NCI-H345 (cell line): ENCODE results near the gene RHOXF2B.
"Not testable (repeated sequence)": the region's sequence is repeated elsewhere in the genome, so short reads cannot be mapped to it uniquely, and the experiment has no call there.

Source experiments
- DNase-seq: peaks from one replicate; lab custom pipeline; 2025; lab: John Stamatoyannopoulos, UW

RHOXF2B gene

DNA sequence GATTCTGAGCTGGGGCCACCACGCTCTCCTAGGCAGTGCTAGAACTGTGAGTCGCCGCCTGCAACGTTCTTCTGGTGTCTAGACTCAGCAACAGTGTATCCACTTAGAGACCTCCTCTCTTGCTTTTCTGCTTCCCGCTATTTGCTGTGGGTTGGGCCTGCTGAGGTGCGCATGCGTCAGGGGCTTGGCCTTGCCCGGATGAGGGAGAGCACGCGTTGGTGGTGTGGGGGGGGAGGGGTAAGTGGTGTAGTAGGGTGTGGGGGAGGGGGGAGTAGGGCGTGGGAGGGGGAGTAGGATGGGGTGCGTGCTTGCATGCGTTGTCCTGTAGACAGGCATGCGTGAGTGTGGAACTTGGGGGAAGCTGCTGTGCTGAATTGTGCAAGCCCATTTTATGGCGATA lies at the start of gene RHOXF2B:
Gene RHOXF2B, minus strand, starts transcription at position 101 of the 400 bp plus-strand sequence. CDS start 138 bp downstream, outside the sequence.
- DNase-seq: not testable (repeated sequence)

DNA sequence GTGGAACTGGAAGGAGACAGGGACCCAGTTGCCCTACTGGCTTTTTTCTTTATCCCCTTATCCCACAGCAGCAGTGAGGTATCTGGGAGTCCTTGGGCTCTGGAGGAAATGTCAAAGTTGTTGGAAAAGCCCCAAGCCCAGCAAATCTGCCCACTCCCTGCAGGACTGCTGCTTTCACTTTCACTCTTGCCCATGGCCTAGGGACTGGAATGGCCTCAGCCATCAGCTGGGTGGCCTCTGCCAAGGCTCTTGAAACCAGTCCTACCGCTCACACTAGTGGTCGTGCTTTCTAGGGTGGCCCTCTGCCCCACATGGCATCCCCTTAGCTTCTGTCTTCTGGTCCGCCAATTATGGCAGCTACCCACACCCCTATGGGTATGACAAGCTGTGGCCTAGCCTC lies 48.0 kb upstream of the RHOXF2B start:
- no peak for DNase-seq

DNA sequence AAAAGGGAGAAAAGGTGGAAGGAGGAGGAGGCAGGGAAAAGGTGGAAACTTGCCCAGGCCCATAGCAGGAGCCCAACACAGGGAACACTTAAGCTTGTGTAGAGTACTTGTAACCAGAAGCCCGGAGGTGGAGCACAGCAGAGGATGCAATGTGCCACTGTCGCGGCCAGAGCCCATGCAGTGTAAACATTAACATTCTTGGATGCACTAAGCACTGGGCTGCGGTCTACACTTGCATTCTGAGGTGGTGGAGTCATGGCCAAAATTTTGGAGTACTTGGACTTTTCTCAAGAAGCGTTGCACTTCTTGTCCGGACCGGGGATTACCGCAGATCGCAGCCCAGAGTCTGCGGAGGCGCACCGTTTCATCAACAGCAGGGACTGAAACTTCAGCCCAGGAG lies 42.7 kb upstream of the RHOXF2B start:
- DNase-seq: no peak

DNA sequence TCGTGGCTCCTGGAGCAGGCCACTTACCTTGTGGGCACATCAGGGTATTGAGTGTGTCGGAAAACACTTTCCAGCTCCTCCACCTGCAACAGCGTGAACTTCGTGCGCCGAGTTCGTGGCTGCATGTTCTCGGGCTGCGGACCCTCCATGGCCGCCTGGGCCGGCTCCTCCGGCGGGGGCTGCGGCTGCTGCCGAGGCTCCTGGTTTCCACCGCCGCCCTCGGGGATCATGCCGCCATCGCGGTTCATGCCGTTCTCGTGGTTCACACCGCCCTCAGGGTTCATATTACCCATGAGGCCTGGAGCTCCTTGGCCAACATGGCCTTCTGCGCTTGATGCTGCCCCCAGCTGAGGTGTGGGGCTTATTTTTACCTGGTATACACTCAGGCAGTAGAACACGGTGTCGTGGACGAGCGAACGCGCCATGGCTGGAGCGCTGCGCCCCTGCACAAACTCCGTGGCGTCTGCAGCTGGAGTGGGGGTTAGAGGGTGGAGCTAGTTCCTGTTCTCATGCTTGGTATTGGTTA lies 38.0 kb upstream of the RHOXF2B start, which contains the start of gene RHOXF1:
Gene RHOXF1, minus strand, starts transcription at position 476 of the 526 bp plus-strand sequence. Its CDS starts 51 bp downstream, at position 425.
- no peak for DNase-seq

DNA sequence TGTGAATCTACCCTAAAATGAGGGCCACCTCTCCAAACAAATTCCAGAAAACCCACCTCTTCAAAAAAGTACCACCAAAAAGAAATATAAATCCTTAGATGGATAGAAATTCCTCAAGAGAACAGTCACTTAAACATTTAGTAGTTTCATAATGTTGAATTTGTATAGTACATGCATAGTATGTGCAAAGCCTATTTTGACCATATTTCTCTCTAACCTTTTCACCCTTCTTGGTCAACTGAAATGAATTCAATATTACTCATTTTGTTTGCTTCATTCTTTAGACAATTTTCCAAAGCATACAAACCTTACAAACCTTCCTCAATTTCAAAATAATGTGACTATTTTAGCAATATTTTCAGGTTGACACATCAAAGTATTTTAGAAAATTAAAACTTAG lies 34.1 kb upstream of the RHOXF2B start:
- no peak for DNase-seq

DNA sequence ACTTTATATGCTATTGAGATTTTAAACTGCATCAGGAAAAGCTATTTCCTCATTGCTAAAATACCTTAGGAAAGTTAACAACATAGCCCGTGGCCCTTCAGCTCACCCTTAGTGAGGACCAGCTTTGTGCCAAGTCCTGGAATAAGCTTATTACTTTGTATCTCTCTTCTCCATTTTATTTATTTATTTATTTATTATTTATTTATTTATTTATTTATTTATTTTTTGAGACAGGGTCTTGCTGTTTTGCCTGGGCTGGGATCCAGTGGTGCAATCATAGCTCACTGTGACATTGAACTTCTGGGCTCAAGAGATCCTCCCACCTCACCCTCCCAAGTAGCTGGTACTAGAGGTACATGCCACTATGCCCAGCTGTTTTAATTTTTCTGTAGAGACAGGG lies 31.9 kb upstream of the RHOXF2B start:
- DNase-seq: no peak

DNA sequence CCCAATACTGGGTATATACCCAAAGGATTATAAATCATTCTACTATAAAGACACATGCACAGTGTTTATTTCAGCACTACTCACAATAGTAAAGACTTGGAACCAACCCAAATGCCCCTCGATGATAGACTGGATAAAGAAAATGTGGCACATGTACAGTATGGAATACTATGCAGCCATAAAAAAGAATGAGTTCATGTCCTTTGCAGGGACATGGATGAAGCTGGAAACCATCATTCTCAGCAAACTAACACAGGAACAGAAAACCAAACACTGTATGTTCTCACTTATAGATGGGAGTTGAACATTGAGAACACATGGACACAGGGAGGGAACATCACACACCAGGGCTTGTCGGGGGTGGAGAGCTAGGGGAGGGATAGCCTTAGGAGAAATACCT lies 27.2 kb upstream of the RHOXF2B start:
- DNase-seq: not testable (repeated sequence)

DNA sequence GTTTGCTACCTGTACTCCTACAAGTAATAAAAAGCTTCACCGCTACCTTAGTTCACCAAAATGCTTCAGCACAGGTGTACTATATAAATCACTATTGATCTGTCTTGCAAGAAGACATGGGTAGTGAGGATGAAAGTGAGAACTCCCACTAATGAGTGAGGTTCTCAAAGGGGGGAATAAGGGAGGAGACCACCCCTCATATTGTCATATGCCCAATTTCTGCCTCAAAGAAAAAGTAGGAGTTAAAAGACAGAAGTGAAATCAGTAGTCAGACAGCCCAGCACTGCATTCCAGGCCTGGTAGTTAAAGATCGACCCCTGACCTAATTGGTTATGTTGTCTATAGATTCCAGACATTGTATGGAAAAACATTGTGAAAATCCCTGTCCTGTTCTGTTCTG lies 23.6 kb upstream of the RHOXF2B start:
- not testable (repeated sequence) for DNase-seq

DNA sequence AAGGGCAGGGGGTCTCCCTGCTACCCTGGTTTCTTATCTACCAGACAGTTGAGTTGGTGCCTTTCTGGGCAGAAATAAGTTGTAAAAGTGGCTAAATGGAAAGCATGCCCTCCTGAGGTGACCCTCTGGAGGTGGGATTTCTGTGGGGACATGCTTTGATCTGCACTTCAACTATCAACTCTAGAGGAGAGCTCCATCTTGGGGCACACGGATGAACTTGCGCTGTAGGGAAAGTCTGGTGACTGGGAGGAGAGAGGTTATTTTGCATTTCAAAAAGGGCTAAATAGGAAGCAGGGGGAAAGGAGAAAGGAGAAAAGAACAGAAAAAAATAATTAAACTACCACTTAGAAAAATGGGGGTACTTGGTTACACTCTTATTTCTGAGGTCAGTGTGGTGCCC lies 12.7 kb upstream of the RHOXF2B start:
- no peak for DNase-seq

DNA sequence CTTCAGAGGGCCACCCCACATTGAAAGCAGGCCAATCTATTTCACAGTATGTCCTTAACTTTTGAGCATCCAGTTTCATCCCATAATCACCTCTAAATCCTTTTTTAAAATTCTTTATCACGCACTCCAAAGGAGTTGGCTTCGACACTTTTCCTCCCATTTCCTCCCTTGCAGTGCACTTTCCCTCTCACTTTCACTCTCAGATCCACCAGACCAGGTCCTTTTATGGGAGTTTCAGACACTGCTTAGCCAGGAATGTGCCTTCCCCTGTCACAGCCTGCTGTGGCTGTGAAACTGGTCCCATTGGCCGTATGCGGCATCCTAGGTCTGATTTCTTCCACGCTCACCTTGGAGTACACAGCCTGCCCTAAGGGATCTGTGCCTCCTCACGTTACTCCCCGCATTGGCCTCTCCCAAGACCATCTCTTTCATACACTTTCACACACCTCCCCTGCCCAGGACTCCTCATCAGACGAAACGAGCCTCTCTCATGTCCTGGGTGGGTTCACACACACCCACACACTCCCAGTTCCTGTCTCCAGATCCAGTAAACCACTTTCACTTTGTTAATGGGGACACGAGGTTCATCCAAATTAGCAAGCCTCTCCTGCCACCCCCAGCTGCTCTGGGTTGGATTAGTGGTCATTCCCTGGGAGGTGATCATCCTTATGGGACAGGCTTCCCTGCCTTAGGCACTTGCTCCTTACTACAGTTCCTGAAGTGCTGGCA lies 10.0 kb upstream of the RHOXF2B start:
- DNase-seq: no peak

DNA sequence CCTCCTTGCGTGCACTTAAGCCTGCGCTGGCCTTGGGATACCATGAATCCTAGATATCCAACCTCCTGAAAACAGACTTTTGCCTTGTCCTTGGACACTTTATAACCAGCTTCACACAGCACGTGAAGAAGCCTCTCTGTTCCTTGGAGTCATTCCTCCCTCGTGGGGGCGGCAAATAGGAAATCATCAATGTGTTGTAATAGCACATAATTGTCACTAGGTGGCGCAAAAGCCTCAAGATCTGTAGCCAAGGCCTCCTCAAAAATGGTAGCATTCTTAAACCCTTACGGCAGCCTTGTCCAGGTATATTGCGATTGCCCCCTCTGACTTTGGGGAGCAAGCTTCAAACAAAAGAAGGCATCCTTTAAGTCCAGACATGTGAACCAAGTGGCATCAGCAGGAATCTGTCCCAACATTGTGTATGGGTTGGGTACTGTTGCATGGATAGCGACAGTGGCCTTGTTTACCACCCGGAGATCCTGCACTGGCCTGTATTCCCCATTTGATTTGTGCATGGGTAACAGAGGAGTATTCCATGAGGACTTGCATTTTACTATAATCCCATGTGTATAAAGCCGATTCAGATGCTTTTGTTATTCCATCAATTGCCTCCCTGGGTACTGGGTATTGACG lies 8.2 kb upstream of the RHOXF2B start:
- not testable (repeated sequence) for DNase-seq

DNA sequence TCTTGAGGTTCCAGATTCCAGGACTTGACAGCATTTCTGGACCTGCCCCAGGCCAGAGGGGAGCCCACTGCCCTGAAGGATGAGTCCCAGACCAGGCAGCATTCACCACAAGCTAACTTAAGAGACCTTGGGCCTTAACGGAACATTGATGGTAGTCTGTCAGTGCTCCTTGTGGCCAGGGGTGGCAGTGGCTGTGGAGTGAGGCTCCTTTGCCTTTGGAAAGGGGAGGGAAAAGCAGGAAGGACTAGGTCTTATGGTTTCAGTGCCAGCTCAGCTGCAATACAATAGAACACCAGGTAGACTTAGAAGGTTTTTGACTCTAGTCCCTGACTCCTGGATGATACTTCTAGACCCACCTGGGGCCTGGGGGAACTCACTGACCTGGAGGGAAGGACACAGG lies 11.3 kb downstream of the RHOXF2B start:
- not testable (repeated sequence) for DNase-seq

DNA sequence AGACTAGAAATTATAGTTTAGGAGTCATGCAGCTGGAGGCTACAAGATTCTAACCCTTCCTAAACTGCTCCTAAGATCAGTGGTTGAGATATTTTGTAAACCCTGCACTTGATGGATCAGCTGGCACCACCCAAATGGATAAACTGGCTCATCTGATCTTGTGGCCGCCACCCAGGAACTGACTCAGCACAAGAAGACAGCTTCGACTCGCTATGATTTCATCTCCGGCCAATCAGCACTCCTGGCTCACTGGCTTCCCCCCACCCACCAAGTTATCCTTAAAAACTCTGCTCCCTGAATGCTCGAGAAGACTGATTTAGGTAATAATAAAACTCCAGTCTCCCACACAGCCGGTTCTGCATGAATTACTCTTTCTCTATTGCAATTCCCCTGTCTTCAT lies 34.8 kb downstream of the RHOXF2B start:
- not testable (repeated sequence) for DNase-seq

DNA sequence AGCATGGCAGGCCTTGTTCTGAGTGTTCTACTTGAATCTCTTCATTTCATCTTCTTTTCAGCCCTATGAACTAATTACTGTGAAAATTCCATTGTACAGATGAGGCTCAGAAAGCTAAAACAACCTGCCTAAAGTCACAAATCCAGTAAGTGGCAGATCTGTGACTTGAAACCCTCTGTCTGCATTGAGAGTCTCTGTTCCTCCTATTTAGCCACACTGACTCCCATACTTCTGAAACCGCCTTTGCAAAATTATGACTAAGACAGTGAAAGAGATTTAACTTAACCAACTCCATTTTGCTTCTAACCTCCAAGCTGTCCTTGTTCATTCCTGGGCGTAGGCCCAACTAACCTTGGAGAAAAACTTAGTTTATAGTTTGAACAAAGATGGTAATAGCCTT lies 35.2 kb downstream of the RHOXF2B start:
- DNase-seq: not testable (repeated sequence)

DNA sequence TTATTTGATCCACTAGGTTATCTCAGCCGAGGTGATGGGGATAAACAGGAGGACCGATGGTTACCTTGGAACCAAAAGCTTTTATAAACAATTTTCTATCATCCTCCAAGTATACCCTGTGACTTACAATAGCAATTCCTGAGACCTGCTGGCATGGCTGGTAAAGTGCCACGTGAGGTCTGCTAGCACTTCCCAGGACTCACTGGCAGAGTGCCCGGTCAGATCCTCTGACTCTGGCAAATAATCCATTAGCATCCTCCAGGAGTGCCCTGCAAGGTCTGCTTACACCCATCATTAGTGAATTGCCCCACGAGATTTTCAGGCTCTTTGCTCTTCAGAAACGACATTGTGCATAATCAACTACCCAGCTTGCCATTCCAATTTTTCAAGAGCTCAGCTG lies 37.3 kb downstream of the RHOXF2B start:
- DNase-seq: not testable (repeated sequence)

DNA sequence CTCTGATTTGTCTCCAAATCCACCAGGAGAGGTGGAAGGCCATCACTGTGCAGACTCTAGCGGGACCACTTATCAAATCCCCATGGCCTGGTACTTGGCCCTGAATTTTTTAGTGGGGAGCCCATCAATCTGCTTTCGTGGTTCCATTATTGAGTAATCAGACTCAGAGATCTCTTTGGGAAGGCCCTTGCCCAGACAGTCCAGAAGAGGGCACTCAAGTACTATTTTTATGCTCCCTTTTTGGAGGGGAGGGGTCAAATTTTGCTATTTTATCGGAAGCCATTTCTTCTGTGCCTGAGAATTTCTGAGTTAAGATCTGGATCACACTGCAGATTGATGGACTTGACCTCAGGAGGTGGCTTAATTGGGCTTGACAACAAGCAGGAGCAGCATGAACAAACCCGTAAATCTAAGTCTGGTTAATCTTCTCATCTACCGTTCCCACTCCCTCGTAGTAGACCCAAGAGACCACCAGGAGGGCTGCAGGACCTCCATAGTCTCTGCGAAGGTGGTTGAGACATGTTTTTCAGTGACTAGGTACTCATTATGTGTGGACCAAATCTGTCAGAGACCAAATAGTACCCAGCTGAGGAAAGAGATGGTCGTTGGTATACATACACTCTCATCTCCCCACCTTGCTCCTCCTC lies 38.3 kb downstream of the RHOXF2B start:
- not testable (repeated sequence) for DNase-seq

DNA sequence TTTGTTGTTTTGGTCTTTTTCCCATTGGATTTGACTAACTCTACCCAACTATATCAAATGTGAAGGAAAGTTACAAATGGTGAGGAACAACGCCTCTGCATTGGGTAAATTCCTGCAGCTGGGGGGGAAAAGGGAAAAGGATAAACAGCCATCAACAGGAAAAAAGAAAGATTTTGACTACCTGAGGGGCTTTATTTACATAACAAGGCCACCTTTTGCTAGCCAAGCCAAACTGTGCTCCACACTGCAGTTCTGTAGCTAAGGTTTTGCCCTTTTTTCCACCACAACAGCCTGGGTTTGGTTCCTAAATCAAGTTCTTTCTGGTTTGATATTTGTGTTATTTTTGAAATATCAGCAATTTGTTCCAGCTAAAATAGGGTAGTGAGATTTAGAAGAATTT lies 40.8 kb downstream of the RHOXF2B start:
- DNase-seq: no peak

DNA sequence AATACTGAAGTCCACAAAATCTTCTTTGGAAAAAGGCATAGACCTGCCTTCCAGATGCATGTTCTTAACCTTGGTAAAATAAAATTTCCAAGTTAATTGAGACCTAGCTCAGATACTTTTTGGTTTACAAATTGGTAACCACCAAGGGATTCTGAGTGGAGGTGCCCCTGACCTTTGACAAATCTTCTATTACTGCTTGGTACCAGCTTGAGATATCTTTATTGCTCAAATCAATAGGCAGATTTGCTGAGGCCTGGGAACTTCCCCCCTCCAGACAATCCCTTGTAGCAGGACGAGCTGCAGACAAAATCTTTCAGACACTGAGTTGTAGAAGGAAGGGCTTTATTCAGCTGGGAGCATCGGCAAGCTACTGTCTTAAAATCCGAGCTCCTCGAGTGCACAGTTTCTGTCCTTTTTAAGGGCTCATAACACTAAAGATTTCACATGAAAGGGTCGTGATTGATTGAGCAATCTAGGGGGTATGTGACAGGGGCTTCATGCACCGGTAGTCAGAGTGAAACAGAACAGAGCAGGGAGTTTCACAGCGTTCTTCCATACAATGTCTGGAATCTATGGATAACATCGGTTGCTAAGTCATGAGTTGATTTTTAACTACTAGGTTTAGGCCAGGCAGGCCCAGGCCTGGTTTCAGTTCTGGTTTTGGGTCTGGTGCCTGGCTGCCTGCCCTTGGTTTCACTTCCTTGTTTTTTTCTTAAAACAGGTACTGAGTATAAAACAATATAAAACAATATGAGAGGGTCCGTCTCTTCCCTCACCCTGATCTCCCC lies 41.8 kb downstream of the RHOXF2B start:
- DNase-seq: not testable (repeated sequence)

DNA sequence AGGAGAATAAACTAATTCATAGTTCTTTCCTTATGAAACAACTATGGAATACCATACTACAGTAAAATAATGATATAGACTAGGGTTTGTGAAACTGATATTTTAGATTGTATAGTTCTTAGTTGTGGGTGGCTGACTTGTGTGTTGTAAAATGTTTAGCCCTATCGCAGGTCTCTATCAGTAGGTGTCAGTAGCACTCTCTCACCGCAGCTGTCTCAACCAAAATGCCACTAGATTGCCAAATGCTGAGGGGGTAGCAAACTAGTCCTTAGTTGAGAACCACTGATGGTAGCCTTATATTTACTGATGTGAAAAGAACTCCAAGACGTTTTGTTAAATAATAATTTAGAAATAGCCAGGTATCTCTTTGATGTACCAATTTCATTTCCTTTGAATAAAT lies 48.1 kb downstream of the RHOXF2B start:
- no peak for DNase-seq

DNA sequence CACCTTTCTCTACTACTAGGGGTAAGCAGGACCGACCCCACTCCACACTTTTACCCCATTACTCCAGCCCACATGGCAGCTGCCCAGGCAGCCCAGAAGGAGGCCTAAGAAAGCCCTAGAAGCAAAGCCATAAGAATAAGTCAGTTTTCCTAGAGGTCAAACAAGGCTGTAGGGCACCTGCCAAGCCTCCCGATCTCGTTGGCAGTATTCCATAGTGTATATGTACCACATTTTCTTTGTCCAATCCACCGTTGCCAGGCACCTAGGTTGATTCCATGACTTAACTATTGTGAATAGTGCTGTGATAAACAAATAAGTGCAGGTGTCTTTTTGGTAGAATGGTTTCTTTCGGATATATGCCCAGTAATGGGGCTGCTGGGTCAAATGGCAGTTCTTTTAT lies 54.2 kb downstream of the RHOXF2B start:
- peak; percentile 74 for DNase-seq

DNA sequence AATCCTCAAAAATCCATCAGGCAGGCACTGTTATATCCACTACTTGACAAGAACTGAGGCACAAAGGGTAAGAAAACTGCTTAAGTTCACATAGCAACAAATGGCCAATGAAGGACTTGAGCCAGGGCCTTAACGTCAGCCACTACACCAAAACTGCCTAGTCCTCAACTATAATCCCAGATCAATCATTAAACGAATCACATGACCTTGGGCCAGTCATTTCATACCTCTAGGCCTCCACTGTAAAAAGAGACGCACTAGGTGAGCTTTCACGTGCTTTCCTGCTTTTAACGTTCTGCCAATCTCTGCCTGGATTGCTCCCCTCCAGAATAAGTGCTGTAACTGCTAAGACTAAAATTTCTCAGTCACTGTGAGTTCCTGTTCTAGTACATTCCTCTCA lies 54.7 kb downstream of the RHOXF2B start:
- DNase-seq: no peak
